Stimulated activated CD4-positive, alpha-beta T cell treated with anti-CD3 and anti-CD28 coated beads, Interleukin-1b, Interleukin-23, amount 100 ng/mL, for 48 hours (primary cell): ENCODE measurements around the gene SUDS3.

Experiments used
- DNase-seq: peaks from one replicate; pipeline ENCODE4 v3.0.0-alpha.2; 2020

Gene SUDS3

GRCh38 chr12:118456741-118457140 is 80.4 kb downstream of the SUDS3 start:
- DNase-seq, result no peak

- DNase-seq, result no peak
Measured at GRCh38 chr12:118459110-118459509, 82.8 kb downstream of the SUDS3 start.

- no peak for DNase-seq
Measured at GRCh38 chr12:118463677-118464076, 87.3 kb downstream of the SUDS3 start.

- no peak for DNase-seq
Measured at GRCh38 chr12:118465706-118466105, 89.4 kb downstream of the SUDS3 start.
